Measurements from ENCODE around the gene PFKFB4. TPM values are rescaled to one million over a fixed set of nuclear protein-coding genes. Genes with fewer than 3 reads are reported as not detected.

PFKFB4 gene
- total RNA-seq, 3 donors from 2014 or later = 1.8 to 6.9 (median 5.2) TPM

- intact Hi-C loops (cut with DNase I; ENCODE audit: low total_unique reads) = loop anchor here (1.0 kb wide), 1 partner anchor 15 kb away; no protein-coding TSS in a partner anchor
- Histone ChIP-seq H3K4me1 (peaks cover 0 to 6% of the 10 kb centered on the region in 2 donors), H3K36me3 (no peaks in the 10 kb centered on the region)
Observed at GRCh38 chr3:48591886-48592518, 35.4 kb upstream of the PFKFB4 start.

GRCh38 chr3:48591436-48591835, 34.8 kb upstream of the PFKFB4 start:
- H3K4me3 ChIP-seq = no peak overlapping the region
- intact Hi-C loops (cut with DNase I; ENCODE audit: low total_unique reads) = no loop called here
- no peak for DNase-seq (ENCODE audit: low spot score in 2 of 2)
- peaks cover 0 to 2% of the 10 kb centered on the region in 2 donors for H3K27me3 ChIP-seq
- H3K4me1 ChIP-seq = peaks cover 0 to 6% of the 10 kb centered on the region in 2 donors
- H3K27ac ChIP-seq = no peak overlapping the region
- H3K36me3 ChIP-seq = no peaks in the 10 kb centered on the region
- H3K9me3 ChIP-seq = no peaks in the 10 kb centered on the region
- TF ChIP-seq POLR2AphosphoS5 (IDR thresholded peaks at IDR 0.05) (no peak), CTCF (IDR thresholded peaks at IDR 0.05) (no peak), POLR2A (IDR thresholded peaks at IDR 0.05) (no peak)

More at GRCh38 chr3:48591886-48592518, 35.4 kb upstream of the PFKFB4 start:
- DNase-seq (ENCODE audit: low spot score in 2 of 2) = no peak
- TF ChIP-seq POLR2A (IDR thresholded peaks at IDR 0.05) (no peak), CTCF (IDR thresholded peaks at IDR 0.05) (no peak), POLR2AphosphoS5 (IDR thresholded peaks at IDR 0.05) (no peak)
- Histone ChIP-seq H3K4me3 (no peak overlapping the region), H3K9me3 (no peaks in the 10 kb centered on the region), H3K27me3 (peaks cover 0 to 2% of the 10 kb centered on the region in 2 donors), H3K27ac (no peak overlapping the region)

GRCh38 chr3:48588230-48588629, 31.6 kb upstream of the PFKFB4 start:
- no peak for TF ChIP-seq POLR2AphosphoS5 (IDR thresholded peaks at IDR 0.05)
- TF ChIP-seq POLR2A (IDR thresholded peaks at IDR 0.05) = no peak
- TF ChIP-seq CTCF (IDR thresholded peaks at IDR 0.05) = no peak
- no peaks in the 10 kb centered on the region for H3K4me1 ChIP-seq
- H3K4me3 ChIP-seq = no peak overlapping the region
- intact Hi-C loops (cut with DNase I; ENCODE audit: low total_unique reads) = no loop called here
- H3K27ac ChIP-seq = no peak overlapping the region
- no peak for DNase-seq (ENCODE audit: low spot score in 2 of 2)
- H3K36me3 ChIP-seq = no peaks in the 10 kb centered on the region
- H3K9me3 ChIP-seq = no peaks in the 10 kb centered on the region
- no peaks in the 10 kb centered on the region for H3K27me3 ChIP-seq

- TF ChIP-seq POLR2A (IDR thresholded peaks at IDR 0.05) (no peak), POLR2AphosphoS5 (IDR thresholded peaks at IDR 0.05) (no peak)
- intact Hi-C loops (cut with DNase I; ENCODE audit: low total_unique reads) = no loop called here
- DNase-seq (ENCODE audit: low spot score in 2 of 2) = no peak
- no peaks in the 10 kb centered on the region for H3K36me3 ChIP-seq
- H3K27ac ChIP-seq = no peak overlapping the region
- H3K27me3 ChIP-seq = no peaks in the 10 kb centered on the region
- no peaks in the 10 kb centered on the region for H3K4me1 ChIP-seq
- no peaks in the 10 kb centered on the region for H3K9me3 ChIP-seq
- no peak overlapping the region for H3K4me3 ChIP-seq
Observed at GRCh38 chr3:48587686-48588085, 31.1 kb upstream of the PFKFB4 start.

GRCh38 chr3:48585411-48585810, 28.8 kb upstream of the PFKFB4 start:
- no peaks in the 10 kb centered on the region for H3K9me3 ChIP-seq
- H3K36me3 ChIP-seq = no peaks in the 10 kb centered on the region
- H3K4me3 ChIP-seq = no peak overlapping the region
- no peaks in the 10 kb centered on the region for H3K27me3 ChIP-seq
- no peak overlapping the region for H3K27ac ChIP-seq
- H3K4me1 ChIP-seq = no peaks in the 10 kb centered on the region
- DNase-seq (ENCODE audit: low spot score in 2 of 2) = no peak
- intact Hi-C loops (cut with DNase I; ENCODE audit: low total_unique reads) = no loop called here
- TF ChIP-seq CTCF (IDR thresholded peaks at IDR 0.05) = no peak
- no peak for TF ChIP-seq POLR2AphosphoS5 (IDR thresholded peaks at IDR 0.05)
- no peak for TF ChIP-seq POLR2A (IDR thresholded peaks at IDR 0.05)
